K562 (cell line): ENCODE results near the gene SORCS1. TPM values are rescaled to one million over a fixed set of nuclear protein-coding genes. Genes with fewer than 3 reads are reported as not detected.

ENCODE experiments used
- ATAC-seq: fragments of 200-7000 bp; cut with Tn5 transposase; 3 replicates; pipeline ENCODE4 v1.9.1; 2020; ENCODE audit warnings: moderate library complexity
- BruUV-seq: library from RNA; stranded (reverse); fragments of 400-500 nt; replicated peaks from 2 replicates; lab custom pipeline; 2021; lab: Mats Ljungman, UMichigan
- CTCF ChIA-PET: fragments of 300-600 bp; formaldehyde crosslinking; extraction: SDS; loops from one replicate; lab custom pipeline; 2021; ENCODE audit warnings: low intra/inter-chr PET ratio; lab: Yijun Ruan, JAX
- POLR2A ChIA-PET: fragments of 300-600, 350-650 bp; sonication (Branson Sonifier 250); formaldehyde crosslinking; extraction: SDS; loops from one replicate; lab custom pipeline; 2021; ENCODE audit warnings: antibody characterized with exemption, inconsistent platforms; lab: Yijun Ruan, JAX
- DNase-seq, 4 experiments: peaks; one replicate each; pipeline versions ENCODE4 v3.0.0 to v3.0.0-alpha.2; 2011 to 2018; ENCODE audit warnings: low spot score in 3 of 4, mixed read lengths in 3 of 4; ENCODE audit errors: extremely low read depth in 1 of 4
- FAIRE-seq: peaks from 2 replicates; lab custom pipeline; 2011; peaks lifted over from hg19 to GRCh38; lab: Jason Lieb, UNC
- H2AFZ ChIP-seq: 2 replicates; pipeline ENCODE4 v1.6.0; 2011; ENCODE audit warnings: low read depth, low read length, control low read depth, inconsistent platforms
- H3K27ac ChIP-seq: fragments of 200-600 bp; 3 replicates; pipeline ENCODE4 v1.8.0; 2011; ENCODE audit warnings: low read depth, mild to moderate bottlenecking, control low read depth, inconsistent platforms, low read length, moderate library complexity, mixed read lengths; ENCODE audit errors: extremely low read depth
- H3K27me3 ChIP-seq, 2 experiments: fragments of 300-600 bp in 1 of 2; 2 replicates in 1 of 2; 3 replicates in 1 of 2; pipeline versions ENCODE4 v1.6.0 to v1.8.0; 2011; ENCODE audit warnings: inconsistent platforms in 2 of 2, low read length in 2 of 2, mild to moderate bottlenecking in 1 of 2, mixed read lengths in 1 of 2, moderate library complexity in 1 of 2; ENCODE audit not compliant: control insufficient read depth in 2 of 2, insufficient read depth in 2 of 2
- H3K36me3 ChIP-seq: fragments of 300-600 bp; 3 replicates; pipeline ENCODE4 v1.8.0; 2011; ENCODE audit warnings: mild to moderate bottlenecking, low read length, inconsistent platforms; ENCODE audit not compliant: control insufficient read depth, insufficient read depth
- H3K4me1 ChIP-seq, 2 experiments: fragments of 200-600 bp in 1 of 2; replicated peaks in 1 of 2; 2 replicates in 1 of 2; 3 replicates in 1 of 2; pipeline versions ENCODE4 v1.5.1 to v1.8.0; 2011; ENCODE audit warnings: inconsistent platforms in 2 of 2, low read length in 2 of 2, mild to moderate bottlenecking in 1 of 2, mixed read lengths in 1 of 2, moderate library complexity in 1 of 2; ENCODE audit not compliant: control insufficient read depth in 2 of 2, insufficient read depth in 2 of 2
- H3K4me2 ChIP-seq: 2 replicates; pipeline ENCODE4 v1.6.1; 2011; ENCODE audit warnings: low read length, control low read depth, inconsistent platforms, mixed read lengths; ENCODE audit not compliant: insufficient read depth
- H3K4me3 ChIP-seq: fragments of 200-600 bp; sonication (generic), shearing (Covaris generic); 2 replicates; pipeline ENCODE4 v1.5.1; 2016; ENCODE audit warnings: control low read depth, inconsistent platforms
- H3K79me2 ChIP-seq: fragments of 200-600 bp; 3 replicates; pipeline ENCODE4 v1.8.0; 2011; ENCODE audit warnings: low read length, inconsistent platforms; ENCODE audit not compliant: control insufficient read depth, insufficient read depth
- H3K9ac ChIP-seq, 2 experiments: 2 replicates each; pipeline versions ENCODE4 v1.6.0 to v1.6.1; 2011; ENCODE audit warnings: low read depth in 2 of 2, low read length in 2 of 2, control low read depth in 1 of 2, inconsistent platforms in 1 of 2, mild to moderate bottlenecking in 1 of 2, mixed read lengths in 1 of 2; ENCODE audit not compliant: insufficient read depth in 1 of 2
- H3K9me1 ChIP-seq: one replicate; pipeline ENCODE4 v1.6.0; 2011; ENCODE audit warnings: inconsistent platforms, mild to moderate bottlenecking, low read length, moderate library complexity; ENCODE audit not compliant: control insufficient read depth, insufficient read depth
- H3K9me3 ChIP-seq: replicated peaks from 2 replicates; pipeline ENCODE4 v1.5.1; 2011; ENCODE audit warnings: low read depth, low read length, inconsistent platforms; ENCODE audit not compliant: control insufficient read depth, insufficient read depth
- H4K20me1 ChIP-seq: replicated peaks from 2 replicates; pipeline ENCODE4 v1.6.1; 2011; ENCODE audit warnings: low read length, inconsistent platforms, mixed read lengths; ENCODE audit not compliant: control insufficient read depth, insufficient read depth
- ATF1 ChIP-seq, 2 experiments: fragments of 450-650 bp in 1 of 2; IDR thresholded peaks; 2 replicates each; pipeline ENCODE4 v1.6.1; 2016; ENCODE audit warnings: missing compliant biosample characterization in 1 of 2, missing genetic modification characterization in 1 of 2
- BHLHE40 ChIP-seq: IDR thresholded peaks from 2 replicates; pipeline ENCODE4 v1.6.1; 2011; ENCODE audit warnings: low read length, improper control_type of control experiment
- CHD4 ChIP-seq: fragments of 200-600 bp; sonication (generic); IDR thresholded peaks from 3 replicates; pipeline ENCODE4 v1.6.1; 2012; ENCODE audit warnings: low read depth, mild to moderate bottlenecking, mixed read lengths, low read length, inconsistent platforms; ENCODE audit not compliant: insufficient read depth, insufficient replicate concordance, poor library complexity, severe bottlenecking
- FOSL1 ChIP-seq: fragments of 200-800 bp; sonication (Bioruptor generic); conservative IDR thresholded peaks from 2 replicates; pipeline ENCODE4 v1.6.1; 2016; ENCODE audit warnings: missing genetic modification characterization, missing compliant biosample characterization
- NFIX ChIP-seq: fragments of 250-450 bp; sonication (Bioruptor Pico); IDR thresholded peaks from 2 replicates; pipeline ENCODE4 v1.4.0; 2020; ENCODE audit warnings: low read depth, mild to moderate bottlenecking, moderate library complexity
- NR4A1 ChIP-seq, 2 experiments: fragments of 250-450 bp in 1 of 2; fragments of 450-650 bp in 1 of 2; sonication (Bioruptor Pico) in 1 of 2; IDR thresholded peaks; 2 replicates each; pipeline versions ENCODE4 v1.4.0 to v1.6.1; 2016 to 2020; ENCODE audit warnings: mild to moderate bottlenecking in 2 of 2, missing compliant biosample characterization in 1 of 2, missing genetic modification characterization in 1 of 2, moderate library complexity in 1 of 2
- POLR2H ChIP-seq: IDR thresholded peaks from 2 replicates; pipeline ENCODE4 v1.6.1; 2016; ENCODE audit warnings: missing genetic modification characterization, low read depth, mild to moderate bottlenecking, control low read depth, missing compliant biosample characterization, moderate library complexity
- PRPF4 ChIP-seq: fragments of 200-400 bp; formaldehyde crosslinking; IDR thresholded peaks from one replicate; pipeline ENCODE4 v1.6.1; 2017; ENCODE audit warnings: low read length, low read depth, mild to moderate bottlenecking; ENCODE audit not compliant: insufficient read depth, poor library complexity, severe bottlenecking
- SMARCA5 ChIP-seq: fragments of 450-650 bp; IDR thresholded peaks from 2 replicates; pipeline ENCODE4 v1.6.1; 2016
- TRIM28 ChIP-seq: fragments of 450-650 bp; IDR thresholded peaks from 2 replicates; pipeline ENCODE4 v1.6.1; 2017
- ZNF23 ChIP-seq: fragments of 250-450 bp; sonication (Bioruptor Pico); IDR thresholded peaks from 2 replicates; pipeline ENCODE4 v1.4.0; 2020; ENCODE audit warnings: mild to moderate bottlenecking
- ZNF76 ChIP-seq: fragments of 250-450 bp; sonication (Bioruptor Pico); IDR thresholded peaks from 2 replicates; pipeline ENCODE4 v1.4.0; 2020; ENCODE audit warnings: mild to moderate bottlenecking, moderate library complexity, borderline replicate concordance
- WGBS: fragments of 100-300 bp; shearing (Covaris generic); methylation state at CpG from one replicate; pipeline ENCODE4 v1.1.6; 2016; ENCODE audit warnings: low coverage, mixed read lengths; ENCODE audit not compliant: insufficient coverage; ENCODE audit errors: missing lambda C conversion rate; 5-methylcytosine and 5-hydroxymethylcytosine counted together
- in situ Hi-C: fragments of 300-500 bp; cut with MboI; formaldehyde crosslinking; loops from 4 replicates; pipeline ENCODE4 v1.15.0; 2018; ENCODE audit warnings: inconsistent platforms, mixed read lengths
- intact Hi-C: fragments of 100-400 bp; cut with micrococcal nuclease; formaldehyde crosslinking; loops from 2 replicates; pipeline ENCODE4 v1.14.2; 2022
- polyA plus RNA-seq, 8 experiments: library from polyadenylated mRNA; depleted of rRNA in 4 of 8; stranded (reverse) in 5 of 8; unstranded in 3 of 8; fragments of >200 nt; fragmentation: Nextera tagmentation in 2 of 8; fragmentation: Illumina TruSeq in 1 of 8; extraction: Ambion mirVana in 2 of 8; extraction: Trizol in 1 of 8; gene quantifications; 2 replicates each; pipeline versions ENCODE4 v1.2.1 to v1.2.3, GENCODE V29; 2011 to 2014; ENCODE audit warnings: inconsistent platforms in 1 of 8, missing spikeins in 1 of 8
- total RNA-seq, 7 experiments: library from RNA; depleted of rRNA in 6 of 7; stranded (reverse); fragments of >200 nt in 6 of 7; fragmentation: Illumina TruSeq in 2 of 7; extraction: Trizol in 2 of 7; gene quantifications; 2 replicates each; pipeline versions ENCODE4 v1.2.1 to v1.2.3, GENCODE V29; 2011 to 2021; ENCODE audit warnings: low replicate concordance in 1 of 7
- TF ChIP-seq, protein P1 (sequence below): sonication (generic); formaldehyde crosslinking; IDR thresholded peaks from 2 replicates; pipeline ENCODE4 v1.8.0; 2022; ENCODE audit warnings: mild to moderate bottlenecking, missing genetic modification reagents
- TF ChIP-seq, protein P2 (sequence below): IDR thresholded peaks from 3 replicates; pipeline ENCODE4 v1.6.1; 2011; ENCODE audit warnings: borderline replicate concordance, mild to moderate bottlenecking, moderate library complexity; ENCODE audit not compliant: insufficient read length; ENCODE audit errors: extremely low read depth
- TF ChIP-seq, protein P3 (sequence below), 3 experiments: fragments of 200-800 bp in 1 of 3; sonication (Bioruptor generic) in 1 of 3; sonication (generic) in 1 of 3; formaldehyde crosslinking in 1 of 3; IDR thresholded peaks; 2 replicates each; pipeline versions ENCODE4 v1.6.1 to v1.8.0; 2016 to 2022; ENCODE audit warnings: mild to moderate bottlenecking in 2 of 3, missing compliant biosample characterization in 2 of 3, missing genetic modification characterization in 2 of 3, missing genetic modification reagents in 1 of 3

Gene SORCS1
- total and polyA plus RNA-seq, 9 of the 15 experiments (the other 6 are each of a cell fraction or from before 2014, with no cell fraction given) = 1.5 to 3.9 (median 2.7) TPM

DNA sequence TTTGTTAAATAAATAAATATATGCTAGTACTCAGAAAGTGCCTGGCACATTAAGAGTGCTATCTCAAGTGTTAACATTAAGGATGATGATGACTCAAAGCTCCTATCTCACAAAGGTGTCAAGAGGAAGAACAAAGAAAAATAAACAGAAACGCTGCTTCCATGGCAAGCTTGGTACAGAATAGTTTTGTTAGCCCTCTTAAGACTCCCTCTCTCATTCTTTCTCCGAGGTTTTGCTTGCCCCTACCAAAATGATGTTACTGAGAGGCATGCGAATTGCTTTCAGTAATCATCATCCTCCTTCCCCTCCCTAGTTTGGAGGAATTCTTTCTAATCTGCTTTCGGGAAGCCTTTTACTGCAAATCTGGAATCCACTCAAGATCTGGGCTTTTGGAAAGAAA lies 96.7 kb downstream of the SORCS1 start:
- POLR2A ChIA-PET = no interaction called here
- no peaks in the 10 kb centered on the region; a peak in 1 of 5 replicates for H3K4me1 ChIP-seq
- H3K4me2 ChIP-seq = no peak overlapping the region
- H3K27me3 ChIP-seq = no peaks in the 10 kb centered on the region
- intact Hi-C loops (no loop called here), in situ Hi-C loops (no loop called here)
- H3K36me3 ChIP-seq = no peaks in the 10 kb centered on the region
- no peak overlapping the region for H2AFZ ChIP-seq
- no TSS peak for BruUV-seq
- FAIRE-seq (no peak), DNase-seq (no peak), ATAC-seq (no peak)
- no peaks in the 10 kb centered on the region for H3K79me2 ChIP-seq
- no peaks in the 10 kb centered on the region for H3K9me1 ChIP-seq
- H3K27ac ChIP-seq = no peak overlapping the region
- H4K20me1 ChIP-seq = no peaks in the 10 kb centered on the region
- no peaks in the 10 kb centered on the region for H3K9me3 ChIP-seq
- no peak overlapping the region for H3K4me3 ChIP-seq
- H3K9ac ChIP-seq = no peak overlapping the region
- CTCF ChIA-PET = no interaction called here
- 37% methylated on average over 4 of the region's 4 CpGs for WGBS
- no peak for TF ChIP-seq NR4A1 (CRISPR knock-in tag; IDR thresholded peaks at IDR 0.05)
- TF ChIP-seq NR4A1 (tag; IDR thresholded peaks at IDR 0.05) = no peak
- no peak for TF ChIP-seq FOSL1 (tag)
- TF ChIP-seq CHD4 = no peak
- TF ChIP-seq ZNF23 = no peak
- TF ChIP-seq POLR2H = no peak
- TF ChIP-seq BHLHE40 = no peak
- TF ChIP-seq, protein P1, sequence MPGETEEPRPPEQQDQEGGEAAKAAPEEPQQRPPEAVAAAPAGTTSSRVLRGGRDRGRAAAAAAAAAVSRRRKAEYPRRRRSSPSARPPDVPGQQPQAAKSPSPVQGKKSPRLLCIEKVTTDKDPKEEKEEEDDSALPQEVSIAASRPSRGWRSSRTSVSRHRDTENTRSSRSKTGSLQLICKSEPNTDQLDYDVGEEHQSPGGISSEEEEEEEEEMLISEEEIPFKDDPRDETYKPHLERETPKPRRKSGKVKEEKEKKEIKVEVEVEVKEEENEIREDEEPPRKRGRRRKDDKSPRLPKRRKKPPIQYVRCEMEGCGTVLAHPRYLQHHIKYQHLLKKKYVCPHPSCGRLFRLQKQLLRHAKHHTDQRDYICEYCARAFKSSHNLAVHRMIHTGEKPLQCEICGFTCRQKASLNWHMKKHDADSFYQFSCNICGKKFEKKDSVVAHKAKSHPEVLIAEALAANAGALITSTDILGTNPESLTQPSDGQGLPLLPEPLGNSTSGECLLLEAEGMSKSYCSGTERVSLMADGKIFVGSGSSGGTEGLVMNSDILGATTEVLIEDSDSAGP = no peak
- TF ChIP-seq ATF1 (CRISPR knock-in tag; IDR thresholded peaks at IDR 0.05) = no peak
- TF ChIP-seq ATF1 (tag; IDR thresholded peaks at IDR 0.05) = no peak
- no peak for TF ChIP-seq NFIX (CRISPR knock-in tag)
- TF ChIP-seq TRIM28 = no peak
- TF ChIP-seq ZNF76 = no peak
- TF ChIP-seq SMARCA5 = no peak
- TF ChIP-seq, protein P2, sequence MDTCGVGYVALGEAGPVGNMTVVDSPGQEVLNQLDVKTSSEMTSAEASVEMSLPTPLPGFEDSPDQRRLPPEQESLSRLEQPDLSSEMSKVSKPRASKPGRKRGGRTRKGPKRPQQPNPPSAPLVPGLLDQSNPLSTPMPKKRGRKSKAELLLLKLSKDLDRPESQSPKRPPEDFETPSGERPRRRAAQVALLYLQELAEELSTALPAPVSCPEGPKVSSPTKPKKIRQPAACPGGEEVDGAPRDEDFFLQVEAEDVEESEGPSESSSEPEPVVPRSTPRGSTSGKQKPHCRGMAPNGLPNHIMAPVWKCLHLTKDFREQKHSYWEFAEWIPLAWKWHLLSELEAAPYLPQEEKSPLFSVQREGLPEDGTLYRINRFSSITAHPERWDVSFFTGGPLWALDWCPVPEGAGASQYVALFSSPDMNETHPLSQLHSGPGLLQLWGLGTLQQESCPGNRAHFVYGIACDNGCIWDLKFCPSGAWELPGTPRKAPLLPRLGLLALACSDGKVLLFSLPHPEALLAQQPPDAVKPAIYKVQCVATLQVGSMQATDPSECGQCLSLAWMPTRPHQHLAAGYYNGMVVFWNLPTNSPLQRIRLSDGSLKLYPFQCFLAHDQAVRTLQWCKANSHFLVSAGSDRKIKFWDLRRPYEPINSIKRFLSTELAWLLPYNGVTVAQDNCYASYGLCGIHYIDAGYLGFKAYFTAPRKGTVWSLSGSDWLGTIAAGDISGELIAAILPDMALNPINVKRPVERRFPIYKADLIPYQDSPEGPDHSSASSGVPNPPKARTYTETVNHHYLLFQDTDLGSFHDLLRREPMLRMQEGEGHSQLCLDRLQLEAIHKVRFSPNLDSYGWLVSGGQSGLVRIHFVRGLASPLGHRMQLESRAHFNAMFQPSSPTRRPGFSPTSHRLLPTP = no peak
- TF ChIP-seq, protein P3, sequence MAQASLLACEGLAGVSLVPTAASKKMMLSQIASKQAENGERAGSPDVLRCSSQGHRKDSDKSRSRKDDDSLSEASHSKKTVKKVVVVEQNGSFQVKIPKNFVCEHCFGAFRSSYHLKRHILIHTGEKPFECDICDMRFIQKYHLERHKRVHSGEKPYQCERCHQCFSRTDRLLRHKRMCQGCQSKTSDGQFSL (CRISPR knock-in tag; IDR thresholded peaks at IDR 0.05) = no peak
- TF ChIP-seq, protein P3 (tag; IDR thresholded peaks at IDR 0.05) = no peak
- no peak for TF ChIP-seq PRPF4
